ENCODE measurements around the gene MAP4K3.

DNA sequence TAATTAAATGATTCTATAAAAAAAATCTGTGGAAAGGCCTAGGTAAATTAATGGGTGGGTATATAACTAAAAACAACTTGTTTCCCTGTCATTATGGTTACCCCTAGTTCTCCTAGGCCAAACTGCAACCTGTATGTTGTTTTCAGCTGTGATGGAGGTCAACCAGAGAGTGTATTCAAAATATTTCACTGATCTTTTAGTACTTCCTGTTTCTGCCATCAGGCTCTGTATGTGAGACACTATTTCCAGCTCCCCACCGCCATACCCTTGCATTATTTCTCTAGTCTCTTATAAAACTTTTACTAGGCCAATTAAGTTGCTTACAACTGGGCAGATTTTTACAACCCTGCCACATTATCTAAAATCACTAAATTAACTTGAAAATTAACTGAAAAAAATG is 172.4 kb downstream of the MAP4K3 start:
- TF ChIP-seq, protein P1, sequence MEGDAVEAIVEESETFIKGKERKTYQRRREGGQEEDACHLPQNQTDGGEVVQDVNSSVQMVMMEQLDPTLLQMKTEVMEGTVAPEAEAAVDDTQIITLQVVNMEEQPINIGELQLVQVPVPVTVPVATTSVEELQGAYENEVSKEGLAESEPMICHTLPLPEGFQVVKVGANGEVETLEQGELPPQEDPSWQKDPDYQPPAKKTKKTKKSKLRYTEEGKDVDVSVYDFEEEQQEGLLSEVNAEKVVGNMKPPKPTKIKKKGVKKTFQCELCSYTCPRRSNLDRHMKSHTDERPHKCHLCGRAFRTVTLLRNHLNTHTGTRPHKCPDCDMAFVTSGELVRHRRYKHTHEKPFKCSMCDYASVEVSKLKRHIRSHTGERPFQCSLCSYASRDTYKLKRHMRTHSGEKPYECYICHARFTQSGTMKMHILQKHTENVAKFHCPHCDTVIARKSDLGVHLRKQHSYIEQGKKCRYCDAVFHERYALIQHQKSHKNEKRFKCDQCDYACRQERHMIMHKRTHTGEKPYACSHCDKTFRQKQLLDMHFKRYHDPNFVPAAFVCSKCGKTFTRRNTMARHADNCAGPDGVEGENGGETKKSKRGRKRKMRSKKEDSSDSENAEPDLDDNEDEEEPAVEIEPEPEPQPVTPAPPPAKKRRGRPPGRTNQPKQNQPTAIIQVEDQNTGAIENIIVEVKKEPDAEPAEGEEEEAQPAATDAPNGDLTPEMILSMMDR (IDR thresholded peaks at IDR 0.05) = no peak
- no peak for TF ChIP-seq EP300 (IDR thresholded peaks at IDR 0.05)
